ENCODE data around the gene WHRN. TPM values are rescaled to one million over a fixed set of nuclear protein-coding genes. Genes with fewer than 3 reads are reported as not detected.

The WHRN gene
- total and polyA plus RNA-seq, 9 of the 15 experiments (the other 6 are each of a cell fraction or from before 2014, with no cell fraction given) = 0.31 to 14.1 (median 3.0) TPM

DNA sequence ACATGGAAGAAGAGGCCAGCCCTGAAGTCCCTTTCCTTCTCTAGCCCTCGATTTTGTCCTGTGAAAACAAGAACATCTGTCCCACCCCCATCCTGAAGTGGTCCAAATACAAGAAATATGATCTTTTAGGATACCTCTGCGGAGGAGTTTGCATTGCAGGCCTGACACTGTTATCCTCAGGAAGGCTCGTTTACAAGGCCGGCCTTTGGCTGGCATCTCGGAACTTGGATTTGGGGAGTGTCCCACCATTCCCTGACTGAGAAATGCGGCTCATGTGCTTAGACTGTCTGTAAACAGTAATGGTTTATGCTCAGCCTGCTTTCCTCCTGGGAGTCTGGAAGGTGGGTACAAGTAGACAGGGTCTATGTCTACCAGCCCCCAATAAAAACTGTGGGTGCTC is 26.4 kb downstream of the WHRN start (continued):
- TF ChIP-seq ZBTB7A (IDR thresholded peaks at IDR 0.05; ENCODE audit: borderline replicate concordance, control insufficient read depth, low read depth, low read length) (no peak), BCOR (IDR thresholded peaks at IDR 0.05) (no peak), TAF7 (tag; IDR thresholded peaks at IDR 0.05) (no peak)

DNA sequence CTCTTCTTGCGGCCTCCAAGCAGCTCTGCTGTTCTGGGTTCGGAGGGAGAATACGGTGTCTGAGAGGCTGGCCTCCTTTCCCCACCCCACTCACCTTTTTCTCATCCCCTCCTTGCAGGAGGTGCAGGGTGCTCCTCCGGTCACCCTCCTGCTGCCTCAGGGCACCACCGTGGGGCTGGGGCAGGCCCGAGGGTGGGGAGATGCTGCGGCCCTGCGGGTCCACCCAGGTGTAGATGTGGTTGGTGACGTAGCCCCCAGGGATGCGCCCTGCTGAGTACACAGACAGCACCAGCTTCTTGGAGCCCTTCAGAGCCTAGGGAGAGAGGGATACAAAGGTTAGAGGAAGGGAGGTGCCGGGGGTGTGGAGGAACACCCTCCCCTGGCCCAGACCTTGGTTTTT is 26.8 kb downstream of the WHRN start:
- CTCF ChIA-PET (ENCODE audit: low intra/inter-chr PET ratio) = no interaction called here
- POLR2A ChIA-PET = interaction anchor here (0.7 kb wide), 1 partner anchor 114 kb away, joined by 3 read pairs; no protein-coding TSS in a partner anchor
- TF ChIP-seq CBX2 (IDR thresholded peaks at IDR 0.05; ENCODE audit: insufficient read depth, low read length, poor library complexity, severe bottlenecking) (no peak), ZNF277 (CRISPR knock-in tag; IDR thresholded peaks at IDR 0.05; ENCODE audit: borderline replicate concordance) (no peak), AFF1 (IDR thresholded peaks at IDR 0.05; ENCODE audit: low read depth in 1 of 2, partially characterized antibody in 2 of 2) (no peak), RBFOX2 (IDR thresholded peaks at IDR 0.05; ENCODE audit: low read depth, low read length) (no peak), PML (IDR thresholded peaks at IDR 0.05; ENCODE audit: low read length) (no peak), MTA1 (IDR thresholded peaks at IDR 0.05; ENCODE audit: borderline replicate concordance) (no peak), CREM (IDR thresholded peaks at IDR 0.05; ENCODE audit: low read depth) (no peak), CAMTA2 (CRISPR knock-in tag; conservative IDR thresholded peaks at IDR 0.05) (no peak)
- TF ChIP-seq, protein P1, sequence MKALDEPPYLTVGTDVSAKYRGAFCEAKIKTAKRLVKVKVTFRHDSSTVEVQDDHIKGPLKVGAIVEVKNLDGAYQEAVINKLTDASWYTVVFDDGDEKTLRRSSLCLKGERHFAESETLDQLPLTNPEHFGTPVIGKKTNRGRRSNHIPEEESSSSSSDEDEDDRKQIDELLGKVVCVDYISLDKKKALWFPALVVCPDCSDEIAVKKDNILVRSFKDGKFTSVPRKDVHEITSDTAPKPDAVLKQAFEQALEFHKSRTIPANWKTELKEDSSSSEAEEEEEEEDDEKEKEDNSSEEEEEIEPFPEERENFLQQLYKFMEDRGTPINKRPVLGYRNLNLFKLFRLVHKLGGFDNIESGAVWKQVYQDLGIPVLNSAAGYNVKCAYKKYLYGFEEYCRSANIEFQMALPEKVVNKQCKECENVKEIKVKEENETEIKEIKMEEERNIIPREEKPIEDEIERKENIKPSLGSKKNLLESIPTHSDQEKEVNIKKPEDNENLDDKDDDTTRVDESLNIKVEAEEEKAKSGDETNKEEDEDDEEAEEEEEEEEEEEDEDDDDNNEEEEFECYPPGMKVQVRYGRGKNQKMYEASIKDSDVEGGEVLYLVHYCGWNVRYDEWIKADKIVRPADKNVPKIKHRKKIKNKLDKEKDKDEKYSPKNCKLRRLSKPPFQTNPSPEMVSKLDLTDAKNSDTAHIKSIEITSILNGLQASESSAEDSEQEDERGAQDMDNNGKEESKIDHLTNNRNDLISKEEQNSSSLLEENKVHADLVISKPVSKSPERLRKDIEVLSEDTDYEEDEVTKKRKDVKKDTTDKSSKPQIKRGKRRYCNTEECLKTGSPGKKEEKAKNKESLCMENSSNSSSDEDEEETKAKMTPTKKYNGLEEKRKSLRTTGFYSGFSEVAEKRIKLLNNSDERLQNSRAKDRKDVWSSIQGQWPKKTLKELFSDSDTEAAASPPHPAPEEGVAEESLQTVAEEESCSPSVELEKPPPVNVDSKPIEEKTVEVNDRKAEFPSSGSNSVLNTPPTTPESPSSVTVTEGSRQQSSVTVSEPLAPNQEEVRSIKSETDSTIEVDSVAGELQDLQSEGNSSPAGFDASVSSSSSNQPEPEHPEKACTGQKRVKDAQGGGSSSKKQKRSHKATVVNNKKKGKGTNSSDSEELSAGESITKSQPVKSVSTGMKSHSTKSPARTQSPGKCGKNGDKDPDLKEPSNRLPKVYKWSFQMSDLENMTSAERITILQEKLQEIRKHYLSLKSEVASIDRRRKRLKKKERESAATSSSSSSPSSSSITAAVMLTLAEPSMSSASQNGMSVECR (CRISPR knock-in tag; IDR thresholded peaks at IDR 0.05) = no peak

More for the DNA sequence above, 26.8 kb downstream of the WHRN start:
- Histone ChIP-seq H3K4me1 (replicated peaks in 1 of 2; ENCODE audit: control insufficient read depth in 2 of 2, insufficient read depth in 2 of 2, low read length in 2 of 2) (no peaks in the 10 kb centered on the region; a peak in 2 of 5 replicates), H3K4me3 (no peak overlapping the region), H2AFZ (ENCODE audit: low read depth, low read length) (no peak overlapping the region), H3K27me3 (ENCODE audit: control insufficient read depth in 2 of 2, insufficient read depth in 2 of 2, low read length in 2 of 2) (no peaks in the 10 kb centered on the region), H3K79me2 (ENCODE audit: control insufficient read depth, insufficient read depth, low read length) (no peaks in the 10 kb centered on the region), H4K20me1 (replicated peaks; ENCODE audit: control insufficient read depth, insufficient read depth, low read length) (peaks cover 7% of the 10 kb centered on the region), H3K36me3 (ENCODE audit: control insufficient read depth, insufficient read depth, low read length) (peaks cover 8% of the 10 kb centered on the region; the same call in 2 of the 3 replicates), H3K4me2 (ENCODE audit: insufficient read depth, low read length) (no peak overlapping the region), H3K9me1 (ENCODE audit: control insufficient read depth, insufficient read depth, low read length) (no peaks in the 10 kb centered on the region), H3K9me3 (replicated peaks; ENCODE audit: control insufficient read depth, insufficient read depth, low read depth, low read length) (no peaks in the 10 kb centered on the region), H3K9ac (ENCODE audit: insufficient read depth in 1 of 2, low read depth in 2 of 2, low read length in 2 of 2) (no peak overlapping the region), H3K27ac (ENCODE audit: extremely low read depth, low read depth, low read length) (no peak overlapping the region)
- 94% methylated on average over 6 of the region's 11 CpGs for WGBS (ENCODE audit: insufficient coverage, low coverage, missing lambda C conversion rate)
- BruUV-seq (replicated peaks) = no TSS peak
- ATAC-seq = no peak
- intact Hi-C loops (cut with micrococcal nuclease) (no loop called here), in situ Hi-C loops (cut with MboI) (no loop called here)
- no peak for DNase-seq (ENCODE audit: extremely low read depth in 1 of 4, low spot score in 3 of 4)
- no peak for FAIRE-seq

Measured in K562 (cell line).